Stimulated activated CD8-positive, alpha-beta memory T cell treated with anti-CD3 and anti-CD28 coated beads, Interleukin-12 subunit alpha, Interleukin-12 subunit beta, amount 100 ng/mL, for 24 hours (primary cell): ENCODE data around the gene SEC24B.
"Not testable (repeated sequence)": the region's sequence is repeated elsewhere in the genome, so short reads cannot be mapped to it uniquely, and the experiment has no call there.

Experiments
- DNase-seq: peaks from one replicate; pipeline ENCODE4 v3.0.0-alpha.2; 2020; ENCODE audit errors: extremely low read depth

SEC24B gene

DNA sequence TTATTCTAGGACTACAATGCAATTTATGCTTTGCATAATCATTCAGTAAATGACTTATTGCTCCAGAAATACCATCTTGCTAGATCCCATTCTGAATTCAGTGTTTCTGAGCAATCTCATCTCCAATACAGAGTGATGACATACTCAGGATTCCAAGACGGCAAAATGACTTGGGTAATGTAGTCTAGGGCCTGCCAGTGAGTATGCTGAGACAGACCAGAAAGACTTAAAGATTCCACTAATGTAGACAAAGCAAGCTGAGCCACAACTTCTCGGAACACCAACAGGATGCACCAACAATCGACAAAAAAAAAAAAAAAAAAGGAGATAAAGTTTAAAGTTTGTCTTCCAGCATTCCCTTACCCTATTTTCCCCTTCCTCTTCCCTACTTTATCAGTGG lies 919 bp upstream of the SEC24B start:
- no peak for DNase-seq

DNA sequence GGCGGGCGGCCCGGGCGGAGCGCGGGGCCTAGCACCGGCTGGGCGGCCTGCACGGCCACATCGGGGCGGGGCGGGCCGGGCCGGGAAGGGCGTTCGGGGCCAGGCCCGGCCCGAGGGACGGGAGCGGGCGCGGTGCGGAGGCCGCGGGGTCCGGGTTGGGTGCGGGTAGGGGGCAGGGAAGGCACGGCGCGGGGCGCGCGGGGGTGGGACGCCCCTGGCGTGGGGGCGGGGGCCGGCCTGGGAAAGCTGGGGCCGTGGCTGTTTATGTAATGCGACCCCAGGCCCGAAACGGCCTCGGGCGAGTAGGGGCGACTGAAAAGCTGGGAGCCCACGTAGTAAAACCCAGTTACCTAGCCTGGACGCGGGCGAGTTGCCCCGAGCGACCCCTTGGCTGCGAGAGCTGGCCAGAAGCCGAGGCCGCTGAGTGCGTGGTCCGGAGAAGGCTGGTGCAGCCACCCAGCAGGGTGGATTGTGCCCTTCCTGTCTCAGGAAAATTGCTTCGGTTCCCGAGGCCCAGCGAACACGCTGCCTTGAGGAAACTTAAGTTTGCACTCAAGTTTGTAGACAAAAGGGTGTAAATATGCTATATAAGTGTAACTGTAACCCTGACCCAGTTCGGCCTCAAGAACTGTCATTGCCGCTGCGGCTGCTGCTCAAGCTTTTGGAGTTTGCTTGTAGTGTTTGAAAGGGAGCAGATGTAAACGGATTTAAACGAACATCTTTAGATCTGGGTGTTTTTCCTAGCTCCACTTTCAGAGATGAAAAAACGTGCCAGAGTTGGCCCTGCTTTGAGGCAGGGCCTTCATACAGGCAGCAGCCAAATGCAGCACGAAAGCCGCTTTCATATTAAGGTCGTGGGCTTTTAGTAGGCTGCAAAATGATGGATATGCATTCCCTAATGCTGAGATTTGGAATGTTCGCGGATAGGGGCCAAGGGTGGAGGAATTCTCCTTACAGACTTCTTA lies 674 bp downstream of the SEC24B start:
- DNase-seq, result no peak

DNA sequence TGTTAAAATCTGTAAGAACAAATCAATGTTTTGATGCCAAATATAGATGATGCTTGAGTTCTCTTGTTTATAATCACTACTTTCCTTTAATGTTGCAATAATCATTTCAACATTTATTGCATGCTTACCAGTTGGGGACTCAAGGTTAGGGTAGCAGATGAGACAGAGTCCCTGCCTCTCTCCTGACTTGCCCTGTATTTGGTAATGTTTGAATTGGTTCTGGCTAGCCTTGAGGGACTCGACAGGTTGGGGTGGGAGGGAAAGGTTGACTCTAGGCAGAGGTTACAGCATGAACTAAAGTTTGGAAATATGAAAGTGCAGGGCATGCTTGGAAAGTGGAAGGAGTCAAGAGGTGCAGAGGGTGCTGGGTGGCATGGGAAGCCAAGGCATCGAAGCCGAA lies 2.0 kb downstream of the SEC24B start:
- no peak for DNase-seq

DNA sequence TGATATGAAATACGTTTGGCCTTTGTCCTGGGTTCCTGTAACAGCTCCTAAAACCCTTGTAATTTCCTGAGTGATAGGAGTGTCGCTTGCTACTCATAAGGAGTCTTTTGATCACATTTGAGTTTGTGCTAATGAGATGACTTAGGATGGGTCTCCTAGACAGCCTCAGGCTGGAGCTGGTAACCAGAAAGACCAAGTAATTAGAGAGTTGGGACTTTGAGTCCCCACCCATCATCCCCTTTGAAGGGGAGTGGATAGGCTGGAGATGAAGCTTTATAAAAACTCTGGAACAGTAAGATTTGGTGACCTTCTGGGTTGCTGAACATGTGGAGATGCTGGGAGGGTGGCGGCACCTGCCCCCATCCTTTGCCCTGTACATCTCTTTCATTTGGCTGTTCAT lies 2.9 kb downstream of the SEC24B start:
- DNase-seq, result no peak

DNA sequence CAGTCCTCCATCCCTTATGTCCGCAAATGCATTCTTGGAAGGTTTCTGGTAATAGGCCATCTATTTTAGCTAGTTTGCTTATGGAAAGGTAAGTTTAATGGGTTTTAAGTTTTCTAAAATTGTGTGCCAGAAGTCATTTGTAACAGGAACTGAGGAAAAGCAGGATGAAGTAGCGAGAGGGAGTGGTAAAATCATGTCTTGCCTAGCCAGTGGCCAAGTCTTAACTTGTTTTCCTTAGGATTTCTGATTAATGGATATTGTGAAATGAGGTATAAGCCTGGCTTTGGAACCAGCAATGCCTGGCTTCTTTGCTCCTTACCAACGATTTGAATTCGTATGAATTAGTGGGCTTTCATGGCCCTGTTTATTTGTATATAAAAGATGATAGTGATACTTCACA lies 7.3 kb downstream of the SEC24B start:
- no peak for DNase-seq

DNA sequence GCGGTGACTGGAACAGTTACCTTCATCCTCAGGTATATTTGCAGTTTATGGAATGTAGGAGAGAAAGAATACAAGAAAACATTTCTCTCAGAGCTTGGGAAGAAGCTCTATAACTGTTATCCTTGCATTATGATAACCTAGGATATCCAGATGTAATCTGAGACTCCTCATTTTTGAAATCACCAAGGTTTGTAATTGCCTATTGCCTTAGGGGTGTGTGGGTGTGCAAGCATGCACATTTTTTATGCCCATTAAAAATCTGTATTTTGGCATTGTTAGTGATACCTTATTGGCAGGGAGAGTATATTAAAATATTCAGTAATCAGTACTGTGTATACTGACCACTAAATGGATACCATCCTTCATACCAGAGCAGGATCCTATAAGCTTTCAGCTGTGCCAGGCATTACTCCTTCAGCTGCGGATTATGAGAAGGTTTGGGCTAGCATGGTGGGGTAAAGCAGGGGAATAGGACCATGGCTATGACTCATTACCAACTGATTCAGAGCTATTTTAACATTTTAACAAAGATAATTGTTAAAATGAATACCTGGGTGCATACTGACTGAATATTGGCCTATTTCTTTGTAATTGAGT lies 8.3 kb downstream of the SEC24B start:
- DNase-seq, result no peak

DNA sequence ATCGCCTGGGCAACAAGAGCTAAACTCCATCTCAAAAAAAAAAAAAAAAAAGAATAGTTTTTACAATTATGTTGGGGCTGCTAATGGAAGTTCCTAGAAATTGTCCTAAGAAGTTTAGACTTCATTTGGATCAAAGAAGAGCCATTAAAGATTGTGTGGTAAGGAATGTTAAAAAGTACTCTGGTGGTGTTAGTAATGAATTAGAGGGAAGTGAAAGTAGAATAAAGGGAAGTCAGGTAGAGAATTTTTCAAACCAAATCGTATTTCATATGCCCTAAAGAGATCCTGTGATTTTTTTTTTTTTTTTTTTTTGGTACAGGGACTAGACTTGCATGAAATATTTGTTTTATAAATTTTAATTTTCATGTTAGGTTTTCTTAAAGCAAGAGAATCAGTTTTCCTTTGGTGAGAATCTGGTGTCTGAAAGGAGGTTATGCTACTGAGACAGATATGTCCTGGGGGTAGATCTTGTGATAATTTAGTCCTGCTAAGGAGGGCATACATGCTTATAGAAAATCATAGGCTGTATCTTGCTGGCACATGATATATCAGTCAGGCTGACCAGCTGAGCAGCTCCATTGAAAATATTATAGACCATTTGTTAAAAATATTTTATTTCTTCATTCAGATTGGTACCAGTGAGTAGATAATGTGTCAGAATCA lies 10.7 kb downstream of the SEC24B start:
- no peak for DNase-seq

DNA sequence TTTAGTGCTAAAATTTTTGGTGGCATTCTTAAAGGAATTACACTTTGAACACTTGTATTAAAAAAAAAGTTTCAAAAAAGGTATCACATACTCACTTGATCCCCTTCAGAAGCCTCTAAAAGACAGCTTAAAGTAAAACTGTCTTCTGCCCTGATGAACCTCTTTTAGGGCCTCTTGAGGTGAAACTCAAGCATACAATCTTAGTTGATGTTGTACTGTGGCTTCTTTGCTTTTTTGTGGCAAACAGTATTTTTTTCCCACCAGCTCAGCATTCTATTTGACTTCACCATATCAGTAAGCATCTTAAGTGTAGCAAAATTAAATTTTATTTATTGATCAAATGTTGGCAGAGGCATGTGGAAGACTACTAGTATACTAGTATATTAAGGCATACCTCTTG lies 13.7 kb downstream of the SEC24B start:
- DNase-seq, result no peak

DNA sequence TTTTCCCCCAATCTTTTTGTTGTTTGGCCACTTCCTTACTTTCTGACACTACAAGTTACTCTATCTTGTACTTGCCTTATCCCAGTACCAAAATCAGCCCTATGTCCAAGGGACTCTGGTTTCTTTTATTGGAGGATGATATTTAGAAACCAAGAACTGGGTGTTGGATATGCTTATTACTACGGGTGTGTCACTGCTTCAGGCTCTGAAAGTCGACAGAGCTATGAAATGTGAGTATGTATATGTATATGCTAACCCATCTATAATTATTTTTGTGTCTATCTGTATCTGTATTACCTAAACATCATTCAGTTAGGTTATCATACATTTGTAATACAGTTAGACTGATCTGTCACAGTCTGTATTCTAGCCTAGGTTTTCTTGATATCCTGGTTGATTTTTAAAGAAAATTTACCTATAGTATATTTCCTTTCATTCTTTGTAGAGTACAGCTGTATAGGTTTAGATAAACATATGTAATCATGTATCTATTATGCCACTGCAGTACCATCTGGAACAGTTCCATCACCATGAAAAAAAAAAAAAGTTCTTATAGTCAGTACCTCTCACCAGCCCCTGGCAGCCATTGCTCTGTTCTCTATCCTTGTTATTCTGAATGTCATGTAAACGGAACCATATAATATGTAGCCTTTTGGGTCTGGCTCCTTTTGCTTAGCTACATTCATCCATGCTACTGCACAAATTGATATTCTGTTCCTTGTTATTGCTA lies 18.1 kb downstream of the SEC24B start:
- DNase-seq, result no peak

DNA sequence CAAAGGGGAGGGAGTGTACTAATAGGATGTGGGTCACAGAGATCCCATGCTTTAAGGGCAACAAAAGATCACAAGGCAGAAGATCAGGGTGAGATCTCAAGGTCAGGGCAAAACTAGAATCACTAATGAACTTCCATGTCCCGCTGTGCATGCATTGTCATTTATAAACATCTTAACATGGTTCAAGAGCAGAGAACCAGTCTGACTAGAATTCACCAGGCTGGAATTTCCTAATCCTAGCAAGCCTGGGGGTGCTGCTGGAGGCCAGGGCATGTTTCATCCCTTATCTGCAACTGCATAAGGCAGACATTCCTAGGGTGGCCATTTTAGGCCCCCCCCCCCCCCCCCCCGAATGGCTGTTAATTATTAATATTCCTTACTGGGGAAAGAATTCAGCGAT lies 19.5 kb downstream of the SEC24B start:
- DNase-seq, result not testable (repeated sequence)

DNA sequence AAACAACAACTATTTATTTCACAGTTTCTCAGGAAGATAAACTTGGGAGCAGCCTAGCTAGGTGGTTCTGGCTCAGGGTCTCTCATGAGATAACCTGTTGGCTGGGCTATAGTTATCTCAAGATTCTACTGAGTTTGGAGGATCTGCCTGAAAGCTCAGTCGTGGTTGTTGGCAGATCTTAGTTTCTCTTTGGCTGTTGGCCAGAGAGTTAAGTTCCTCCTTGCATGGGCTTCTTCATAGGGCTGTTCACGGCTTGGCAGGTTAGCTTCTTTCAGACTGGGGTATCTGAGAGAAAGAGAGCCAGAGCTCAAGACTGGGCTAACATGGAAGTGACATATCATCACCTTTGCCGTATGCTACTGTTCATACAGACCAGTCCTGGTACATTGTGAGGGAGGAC lies 28.7 kb downstream of the SEC24B start:
- no peak for DNase-seq

DNA sequence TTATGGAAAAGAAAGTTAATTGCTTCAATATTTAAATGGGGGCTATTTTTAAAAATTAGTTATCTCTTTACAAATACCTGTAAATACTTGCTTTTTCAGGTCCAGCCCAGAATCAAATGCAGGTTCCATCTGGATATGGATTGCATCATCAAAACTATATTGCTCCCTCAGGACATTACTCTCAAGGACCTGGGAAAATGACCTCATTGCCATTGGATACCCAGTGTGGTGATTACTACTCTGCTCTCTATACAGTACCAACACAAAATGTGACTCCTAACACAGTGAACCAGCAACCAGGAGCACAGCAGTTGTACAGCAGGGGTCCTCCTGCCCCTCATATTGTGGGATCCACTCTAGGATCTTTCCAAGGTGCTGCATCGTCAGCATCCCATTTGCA lies 29.2 kb downstream of the SEC24B start:
- DNase-seq, result no peak

DNA sequence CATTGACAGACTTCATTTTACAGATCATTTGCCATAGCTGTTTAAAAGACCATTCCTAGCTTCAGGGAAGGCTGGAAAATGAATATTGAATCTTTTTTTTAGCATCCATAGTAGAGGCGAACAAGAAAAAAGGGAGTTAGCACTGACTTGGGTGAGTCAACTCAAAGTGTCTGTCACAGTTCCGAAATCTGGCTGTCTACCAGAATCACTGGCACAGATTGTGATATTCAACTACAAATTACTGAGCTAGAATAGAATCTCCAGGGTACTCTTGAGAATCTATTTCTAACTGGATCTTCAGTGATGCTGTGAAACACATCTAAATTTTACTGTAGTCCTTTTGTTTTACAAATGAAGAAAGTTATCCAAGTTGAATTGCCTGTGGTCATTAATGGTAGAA lies 31.5 kb downstream of the SEC24B start:
- DNase-seq, result no peak

DNA sequence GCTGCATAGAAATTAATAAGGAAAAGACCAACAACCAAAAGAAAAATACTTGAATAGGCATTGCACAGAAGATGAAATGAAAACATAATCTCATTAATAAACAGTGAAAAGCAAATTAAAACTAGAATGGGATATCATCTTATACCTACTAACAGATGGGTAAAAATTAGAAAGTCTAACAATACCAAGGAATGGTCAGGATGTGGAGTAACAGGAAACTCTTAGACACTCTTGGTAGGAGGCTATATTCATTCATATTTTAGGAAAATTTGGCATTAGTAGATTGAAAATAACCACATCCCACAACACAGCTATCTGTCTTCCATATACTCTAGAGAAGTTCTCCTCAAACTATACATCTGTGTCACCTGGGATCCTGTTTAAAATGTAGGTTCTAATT lies 36.3 kb downstream of the SEC24B start:
- no peak for DNase-seq

DNA sequence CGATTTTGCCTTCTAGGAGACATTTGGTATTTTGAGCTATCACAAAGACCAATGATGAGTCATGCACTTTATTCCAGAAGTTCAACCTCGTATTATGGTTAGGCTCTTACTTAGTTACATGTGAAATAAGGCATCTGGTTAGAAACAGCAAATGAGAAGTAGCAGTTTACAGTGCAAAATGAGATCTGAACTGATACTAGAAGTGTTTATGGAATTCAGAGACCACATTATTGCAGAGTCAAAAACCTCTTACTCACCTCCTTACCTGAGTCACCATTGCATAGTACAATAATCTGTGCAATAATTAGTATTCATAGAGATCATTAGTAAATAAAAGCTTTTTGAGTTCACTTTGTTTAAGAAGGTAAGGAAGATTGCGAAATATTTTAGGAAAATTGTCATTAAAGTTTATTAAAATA lies 38.7 kb downstream of the SEC24B start:
- no peak for DNase-seq

DNA sequence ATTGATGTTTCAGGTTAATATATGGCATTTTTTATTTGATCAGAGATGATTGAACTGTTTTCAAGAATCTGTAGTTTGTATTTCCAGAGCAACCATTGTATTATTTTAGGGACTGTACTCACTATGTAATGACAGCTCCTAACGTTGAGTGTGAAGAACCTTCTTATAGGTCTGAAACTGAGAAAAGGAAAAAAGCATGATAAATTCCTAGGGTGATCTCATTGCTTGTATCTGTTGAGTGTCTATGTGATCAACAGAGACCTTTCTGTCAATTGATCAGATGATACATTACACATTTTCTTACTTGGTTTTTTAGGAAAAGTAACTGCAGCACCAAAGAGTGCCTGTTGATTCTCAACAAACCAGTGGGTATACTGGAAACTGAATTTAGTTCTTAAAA lies 40.2 kb downstream of the SEC24B start:
- DNase-seq, result no peak

DNA sequence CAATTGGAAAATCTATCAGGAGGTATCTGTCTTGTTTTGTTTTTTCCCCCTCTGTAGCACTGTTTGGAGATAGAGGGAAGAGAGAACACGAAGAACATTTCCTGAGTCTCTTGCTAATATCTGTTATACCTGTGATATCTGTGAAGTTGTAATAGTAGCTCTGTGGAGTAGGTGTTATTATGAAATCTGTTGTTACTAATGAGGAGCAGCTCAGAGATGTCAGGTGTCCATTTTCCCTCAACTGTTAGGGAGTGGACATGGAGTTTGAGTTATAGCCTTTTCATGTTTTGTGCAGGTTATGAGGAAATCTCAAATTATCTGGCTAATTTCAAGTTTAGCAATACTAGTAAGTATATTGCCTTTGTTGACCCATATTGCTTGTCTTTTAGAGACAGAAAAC lies 52.4 kb downstream of the SEC24B start:
- DNase-seq, result no peak

DNA sequence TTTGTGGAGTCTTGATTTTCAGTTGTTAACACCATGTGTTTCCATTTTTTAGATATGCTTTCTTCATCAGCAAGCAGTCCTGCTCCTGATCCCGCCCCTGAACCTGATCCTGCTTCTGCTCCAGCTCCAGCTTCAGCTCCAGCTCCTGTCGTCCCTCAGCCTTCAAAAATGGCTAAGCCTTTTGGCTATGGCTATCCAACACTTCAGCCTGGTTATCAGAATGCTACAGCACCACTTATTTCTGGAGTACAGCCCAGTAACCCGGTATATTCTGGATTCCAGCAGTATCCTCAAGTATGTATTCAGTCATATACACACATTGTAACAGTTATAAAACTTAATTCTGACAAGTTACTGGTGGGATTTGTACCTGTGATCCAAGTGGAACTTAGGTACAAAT lies 60.9 kb downstream of the SEC24B start:
- DNase-seq, result no peak

DNA sequence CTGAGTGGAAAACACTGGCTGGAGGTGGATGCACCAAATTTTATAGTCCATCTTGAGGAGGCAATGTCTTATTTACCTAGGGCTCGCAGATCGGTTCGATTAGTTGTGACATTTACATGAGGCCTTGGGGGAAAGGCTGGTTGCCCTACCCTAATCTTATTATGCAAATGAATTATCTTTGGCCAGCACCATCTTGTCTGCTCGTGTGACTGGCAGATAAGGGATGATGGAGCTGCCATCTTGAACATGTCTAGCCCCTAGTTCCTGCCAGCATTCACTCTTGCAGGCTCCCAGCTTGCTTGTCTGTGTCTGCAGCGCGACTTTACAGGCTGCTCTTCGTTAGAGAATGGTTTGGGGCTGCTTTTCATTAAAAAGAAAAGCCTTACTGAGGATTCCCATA lies 61.9 kb downstream of the SEC24B start:
- DNase-seq, result no peak

DNA sequence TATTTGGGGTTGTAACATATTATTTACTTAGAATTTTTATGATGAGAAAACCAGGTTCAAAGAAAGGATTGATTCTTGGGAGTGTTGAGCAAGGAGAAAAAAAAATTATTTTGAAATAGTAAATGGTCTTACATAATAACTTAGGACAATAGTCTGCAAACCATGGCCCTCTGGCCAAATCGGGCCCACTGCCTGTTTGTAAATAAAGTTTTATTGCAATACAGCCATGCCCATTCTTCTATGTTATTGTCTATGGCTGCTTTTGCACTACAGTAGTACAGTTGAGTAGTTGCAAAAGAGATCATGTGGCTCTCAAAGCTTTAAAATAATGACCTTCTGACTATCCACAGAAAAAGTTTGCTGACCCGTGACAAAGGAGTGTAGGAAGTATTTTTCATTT lies 63.3 kb downstream of the SEC24B start:
- DNase-seq, result no peak

DNA sequence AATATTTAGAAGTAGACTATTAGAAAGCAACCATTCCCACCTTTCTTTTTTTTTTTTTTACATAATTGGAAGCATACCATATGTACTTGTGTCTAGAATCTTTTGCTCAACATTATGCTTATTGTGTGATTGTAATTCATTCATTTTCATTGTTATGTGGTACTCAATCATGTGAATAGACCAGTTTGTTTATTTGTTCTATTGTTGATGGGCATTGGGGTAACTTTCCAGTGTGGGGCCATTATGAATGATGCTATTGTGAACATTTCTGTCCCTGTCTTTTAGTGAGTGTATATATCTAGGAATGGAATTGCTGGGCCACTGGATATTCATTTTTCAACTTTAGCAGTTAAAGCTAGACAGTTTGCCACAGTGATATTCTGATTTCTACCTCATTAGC lies 63.9 kb downstream of the SEC24B start:
- no peak for DNase-seq

DNA sequence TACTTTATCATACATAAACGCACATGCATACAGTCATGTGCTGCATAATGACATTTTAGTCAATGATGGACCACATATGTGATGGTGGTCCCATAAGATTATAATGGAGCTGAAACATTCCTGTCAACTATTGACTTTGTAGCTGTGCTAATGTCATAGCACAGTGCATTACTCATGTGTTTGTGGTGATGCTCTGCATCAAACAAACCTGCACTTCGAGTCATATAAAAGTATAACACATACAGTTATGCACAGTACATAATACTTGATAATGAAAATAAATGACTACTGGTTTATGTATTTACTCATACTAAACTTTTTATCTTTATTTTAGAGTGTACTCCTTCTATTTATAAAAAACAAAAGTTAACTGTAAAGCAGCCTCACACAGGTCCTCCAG lies 65.9 kb downstream of the SEC24B start:
- DNase-seq, result no peak
